ENCODE measurements around the gene ZDHHC6. TPM values are rescaled to one million over a fixed set of nuclear protein-coding genes. Genes with fewer than 3 reads are reported as not detected.

Gene ZDHHC6
- polyA plus RNA-seq, 3 donors: 34.0 to 39.2 (median 39.0) TPM

DNA sequence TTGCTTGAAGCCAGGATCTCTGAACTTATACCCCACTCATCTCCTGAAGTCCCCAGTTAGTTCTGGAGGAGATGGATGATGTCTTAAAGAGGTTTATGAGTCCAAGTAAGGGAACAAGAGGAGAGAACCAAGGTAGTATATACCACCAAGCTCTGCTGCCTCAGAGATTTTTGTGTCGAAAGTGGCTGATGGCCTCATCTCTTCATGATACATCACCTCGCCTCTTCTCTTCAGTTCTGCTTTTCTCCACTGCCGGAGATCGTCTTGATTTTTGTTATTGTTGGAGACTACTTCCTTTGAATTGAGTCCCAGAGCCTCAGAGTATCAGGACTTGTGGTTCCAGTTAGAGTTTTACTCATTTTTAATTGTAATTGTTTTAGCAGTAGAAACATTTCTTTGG lies 2.2 kb upstream of the ZDHHC6 start:
- Mint-ChIP-seq H3K27ac (peak overlapping the region; percentile 17 to 85 (median 43)), H3K36me3 (peaks cover 18 to 23% of the 10 kb centered on the region in 2 donors), H3K27me3 (ENCODE audit: low read depth in 3 of 3) (peaks cover 0 to 3% (median 1%) of the 10 kb centered on the region in 3 donors), H3K4me1 (peaks cover 26% of the 10 kb centered on the region), H3K4me3 (peak overlapping the region in 1 of 2 donors; percentile 13), H3K9me3 (peaks cover 0 to 2% (median 0%) of the 10 kb centered on the region in 7 donors)
- Histone ChIP-seq H3K4me2 (replicated peaks; ENCODE audit: extremely low read depth, low read length, poor library complexity, severe bottlenecking) (no peak overlapping the region), H3K27ac (ENCODE audit: low read depth in 1 of 2, low read length in 2 of 2) (no peak overlapping the region), H3K9me3 (replicated peaks in 1 of 2; ENCODE audit: control insufficient read depth in 1 of 2, insufficient read depth in 1 of 2, low read length in 2 of 2) (no peaks in the 10 kb centered on the region), H3K4me3 (replicated peaks in 1 of 3; ENCODE audit: low read depth in 2 of 3, low read length in 3 of 3) (no peak overlapping the region), H3K4me1 (ENCODE audit: control insufficient read depth in 1 of 2, insufficient read depth in 2 of 2, low read length in 2 of 2) (peaks cover 24 to 34% of the 10 kb centered on the region in 2 donors), H3K27me3 (ENCODE audit: control insufficient read depth in 2 of 2, insufficient read depth in 2 of 2, low read length in 2 of 2) (no peaks in the 10 kb centered on the region), H2AFZ (ENCODE audit: insufficient read depth, low read depth, low read length, poor library complexity, severe bottlenecking) (no peak overlapping the region), H3K79me2 (ENCODE audit: insufficient read depth, low read length) (peaks cover 86% of the 10 kb centered on the region), H3K9ac (ENCODE audit: insufficient read depth, low read length, poor library complexity, severe bottlenecking) (no peak overlapping the region), H4K20me1 (ENCODE audit: insufficient read depth, low read length) (peaks cover 30% of the 10 kb centered on the region), H3K36me3 (replicated peaks in 1 of 2; ENCODE audit: control insufficient read depth in 1 of 2, insufficient read depth in 2 of 2, low read length in 2 of 2) (peaks cover 10 to 24% of the 10 kb centered on the region in 2 donors)
- intact Hi-C loops (cut with micrococcal nuclease): loop anchor here in 1 of 2 donors (5.0 kb wide), 2 partner anchors 62 to 267 kb away; partner anchors contain the start of gene GPAM
- peak; percentile 28 to 41 (median 34) for DNase-seq
- no CpG with 5 or more reads among the region's 4 CpGs for WGBS (ENCODE audit: insufficient coverage)
- no peak for TF ChIP-seq CTCF (IDR thresholded peaks at IDR 0.05)

- H3K4me2 ChIP-seq (replicated peaks; ENCODE audit: extremely low read depth, low read length, poor library complexity, severe bottlenecking): peak overlapping the region; percentile 95
- no peak for TF ChIP-seq CTCF (IDR thresholded peaks at IDR 0.05)
- peak overlapping the region; percentile 63 to 98 (median 96) for H3K4me3 ChIP-seq (replicated peaks in 1 of 3; ENCODE audit: low read depth in 2 of 3, low read length in 3 of 3)
Measured at GRCh38 chr10:112447620-112447928, 860 bp upstream of the ZDHHC6 start.

More at GRCh38 chr10:112447620-112447928, 860 bp upstream of the ZDHHC6 start:
- H2AFZ ChIP-seq (ENCODE audit: insufficient read depth, low read depth, low read length, poor library complexity, severe bottlenecking): peak overlapping the region; percentile 98
- H3K27me3 ChIP-seq (ENCODE audit: control insufficient read depth in 2 of 2, insufficient read depth in 2 of 2, low read length in 2 of 2): no peaks in the 10 kb centered on the region
- Mint-ChIP-seq H3K36me3 (peaks cover 26 to 34% of the 10 kb centered on the region in 2 donors), H3K4me1 (peaks cover 24% of the 10 kb centered on the region), H3K4me3 (peak overlapping the region; percentile 96 to 99), H3K27ac (peak overlapping the region; percentile 93 to 99 (median 97)), H3K27me3 (ENCODE audit: low read depth in 3 of 3) (peaks cover 0 to 3% (median 1%) of the 10 kb centered on the region in 3 donors), H3K9me3 (peaks cover 0 to 2% (median 0%) of the 10 kb centered on the region in 7 donors)
- peaks cover 18 to 37% of the 10 kb centered on the region in 2 donors for H3K36me3 ChIP-seq (replicated peaks in 1 of 2; ENCODE audit: control insufficient read depth in 1 of 2, insufficient read depth in 2 of 2, low read length in 2 of 2)
- intact Hi-C loops (cut with micrococcal nuclease): loop anchor here in 1 of 2 donors (5.0 kb wide), 2 partner anchors 60 to 265 kb away; partner anchors contain the start of gene GPAM
- peak overlapping the region; percentile 97 for H3K9ac ChIP-seq (ENCODE audit: insufficient read depth, low read length, poor library complexity, severe bottlenecking)
- H3K4me1 ChIP-seq (ENCODE audit: control insufficient read depth in 1 of 2, insufficient read depth in 2 of 2, low read length in 2 of 2): peaks cover 24 to 34% of the 10 kb centered on the region in 2 donors
- peaks cover 21% of the 10 kb centered on the region for H4K20me1 ChIP-seq (ENCODE audit: insufficient read depth, low read length)
- peak overlapping the region; percentile 85 to 100 for H3K27ac ChIP-seq (ENCODE audit: low read depth in 1 of 2, low read length in 2 of 2)
- H3K79me2 ChIP-seq (ENCODE audit: insufficient read depth, low read length): peaks cover 77% of the 10 kb centered on the region
- DNase-seq: no peak
- 0% methylated on average over 2 of the region's 10 CpGs for whole genome bisulfite sequencing (ENCODE audit: insufficient coverage)
- no peaks in the 10 kb centered on the region for H3K9me3 ChIP-seq (replicated peaks in 1 of 2; ENCODE audit: control insufficient read depth in 1 of 2, insufficient read depth in 1 of 2, low read length in 2 of 2)

Measured in CD14-positive monocyte (primary cell).